ENCODE data around the gene GC.

DNA sequence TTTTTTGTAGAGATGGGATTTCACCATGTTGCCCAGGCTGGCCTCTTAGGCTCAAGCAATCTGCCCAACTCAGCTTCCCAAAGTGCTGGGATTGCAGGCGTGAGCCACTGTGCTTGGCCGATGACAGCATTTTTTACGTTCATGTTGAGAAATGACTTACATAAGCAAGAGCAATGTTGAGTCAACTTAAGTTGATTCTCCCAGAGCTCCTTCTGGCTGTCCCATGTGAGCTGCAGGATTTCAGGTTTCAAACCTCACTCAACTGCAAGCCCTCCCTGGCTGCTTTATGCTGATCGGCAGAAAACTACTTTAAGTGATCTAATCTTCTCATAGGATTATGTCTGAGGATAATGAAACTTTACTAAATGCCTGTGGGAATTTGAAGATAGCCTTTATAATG, 86.8 kb downstream of the GC start:
- TF ChIP-seq, protein P1, sequence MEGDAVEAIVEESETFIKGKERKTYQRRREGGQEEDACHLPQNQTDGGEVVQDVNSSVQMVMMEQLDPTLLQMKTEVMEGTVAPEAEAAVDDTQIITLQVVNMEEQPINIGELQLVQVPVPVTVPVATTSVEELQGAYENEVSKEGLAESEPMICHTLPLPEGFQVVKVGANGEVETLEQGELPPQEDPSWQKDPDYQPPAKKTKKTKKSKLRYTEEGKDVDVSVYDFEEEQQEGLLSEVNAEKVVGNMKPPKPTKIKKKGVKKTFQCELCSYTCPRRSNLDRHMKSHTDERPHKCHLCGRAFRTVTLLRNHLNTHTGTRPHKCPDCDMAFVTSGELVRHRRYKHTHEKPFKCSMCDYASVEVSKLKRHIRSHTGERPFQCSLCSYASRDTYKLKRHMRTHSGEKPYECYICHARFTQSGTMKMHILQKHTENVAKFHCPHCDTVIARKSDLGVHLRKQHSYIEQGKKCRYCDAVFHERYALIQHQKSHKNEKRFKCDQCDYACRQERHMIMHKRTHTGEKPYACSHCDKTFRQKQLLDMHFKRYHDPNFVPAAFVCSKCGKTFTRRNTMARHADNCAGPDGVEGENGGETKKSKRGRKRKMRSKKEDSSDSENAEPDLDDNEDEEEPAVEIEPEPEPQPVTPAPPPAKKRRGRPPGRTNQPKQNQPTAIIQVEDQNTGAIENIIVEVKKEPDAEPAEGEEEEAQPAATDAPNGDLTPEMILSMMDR (IDR thresholded peaks at IDR 0.05), result no peak
- TF ChIP-seq EP300 (IDR thresholded peaks at IDR 0.05) (no peak), POLR2A (IDR thresholded peaks at IDR 0.05) (no peak)
